ENCODE measurements around the gene PTK7.

The PTK7 gene

GRCh38 chr6:43095939-43096338 lies 19.8 kb downstream of the PTK7 start:
- Histone ChIP-seq H3K4me2 (no peak overlapping the region), H3K4me3 (IDR thresholded peaks at IDR 0.05; ENCODE audit: insufficient read depth, low read depth, low read length) (no peak overlapping the region), H2AFZ (ENCODE audit: low read depth) (no peak overlapping the region), H3K27me3 (ENCODE audit: insufficient read depth, low read depth) (no peaks in the 10 kb centered on the region), H4K20me1 (ENCODE audit: insufficient read depth) (no peaks in the 10 kb centered on the region), H3K79me2 (ENCODE audit: insufficient read depth, low read depth) (no peaks in the 10 kb centered on the region), H3K4me1 (ENCODE audit: low read depth, poor library complexity, severe bottlenecking) (no peaks in the 10 kb centered on the region), H3K9ac (no peak overlapping the region), H3K36me3 (ENCODE audit: insufficient read depth) (no peaks in the 10 kb centered on the region), H3K27ac (no peak overlapping the region)
- no peak for TF ChIP-seq CTCF (conservative IDR thresholded peaks at IDR 0.05; ENCODE audit: low read depth, low read length)

- no peak for TF ChIP-seq CTCF (conservative IDR thresholded peaks at IDR 0.05; ENCODE audit: low read depth, low read length)
- Histone ChIP-seq H4K20me1 (ENCODE audit: insufficient read depth) (no peaks in the 10 kb centered on the region), H3K79me2 (ENCODE audit: insufficient read depth, low read depth) (no peaks in the 10 kb centered on the region), H3K4me1 (ENCODE audit: low read depth, poor library complexity, severe bottlenecking) (no peaks in the 10 kb centered on the region), H3K4me2 (no peak overlapping the region), H3K36me3 (ENCODE audit: insufficient read depth) (no peaks in the 10 kb centered on the region), H2AFZ (ENCODE audit: low read depth) (no peak overlapping the region), H3K9ac (no peak overlapping the region), H3K27ac (no peak overlapping the region), H3K27me3 (ENCODE audit: insufficient read depth, low read depth) (no peaks in the 10 kb centered on the region), H3K4me3 (IDR thresholded peaks at IDR 0.05; ENCODE audit: insufficient read depth, low read depth, low read length) (no peak overlapping the region)
Observed at GRCh38 chr6:43096451-43097097, 20.5 kb downstream of the PTK7 start.

- Histone ChIP-seq H3K36me3 (ENCODE audit: insufficient read depth) (no peaks in the 10 kb centered on the region), H3K4me2 (no peak overlapping the region), H3K79me2 (ENCODE audit: insufficient read depth, low read depth) (no peaks in the 10 kb centered on the region), H4K20me1 (ENCODE audit: insufficient read depth) (no peaks in the 10 kb centered on the region), H3K27ac (no peak overlapping the region), H3K27me3 (ENCODE audit: insufficient read depth, low read depth) (no peaks in the 10 kb centered on the region), H2AFZ (ENCODE audit: low read depth) (no peak overlapping the region), H3K4me3 (IDR thresholded peaks at IDR 0.05; ENCODE audit: insufficient read depth, low read depth, low read length) (no peak overlapping the region), H3K4me1 (ENCODE audit: low read depth, poor library complexity, severe bottlenecking) (no peaks in the 10 kb centered on the region), H3K9ac (no peak overlapping the region)
- TF ChIP-seq CTCF (conservative IDR thresholded peaks at IDR 0.05; ENCODE audit: low read depth, low read length) = no peak
Observed at GRCh38 chr6:43097098-43097489, 21.0 kb downstream of the PTK7 start.

GRCh38 chr6:43097502-43097901 lies 21.4 kb downstream of the PTK7 start:
- Histone ChIP-seq H3K4me3 (IDR thresholded peaks at IDR 0.05; ENCODE audit: insufficient read depth, low read depth, low read length) (no peak overlapping the region), H3K27ac (no peak overlapping the region), H3K27me3 (ENCODE audit: insufficient read depth, low read depth) (no peaks in the 10 kb centered on the region), H3K36me3 (ENCODE audit: insufficient read depth) (no peaks in the 10 kb centered on the region), H2AFZ (ENCODE audit: low read depth) (no peak overlapping the region), H3K79me2 (ENCODE audit: insufficient read depth, low read depth) (no peaks in the 10 kb centered on the region), H3K4me2 (no peak overlapping the region), H3K4me1 (ENCODE audit: low read depth, poor library complexity, severe bottlenecking) (no peaks in the 10 kb centered on the region), H4K20me1 (ENCODE audit: insufficient read depth) (no peaks in the 10 kb centered on the region), H3K9ac (no peak overlapping the region)
- TF ChIP-seq CTCF (conservative IDR thresholded peaks at IDR 0.05; ENCODE audit: low read depth, low read length) = no peak
